GM21447 (cell line): ENCODE measurements around the gene KCP.

ENCODE experiments used
- ATAC-seq: cut with Tn5 transposase; IDR thresholded peaks from one replicate; pipeline ENCODE4 v1.9.1; 2021; ENCODE audit not compliant: unreplicated experiment

Gene KCP

DNA sequence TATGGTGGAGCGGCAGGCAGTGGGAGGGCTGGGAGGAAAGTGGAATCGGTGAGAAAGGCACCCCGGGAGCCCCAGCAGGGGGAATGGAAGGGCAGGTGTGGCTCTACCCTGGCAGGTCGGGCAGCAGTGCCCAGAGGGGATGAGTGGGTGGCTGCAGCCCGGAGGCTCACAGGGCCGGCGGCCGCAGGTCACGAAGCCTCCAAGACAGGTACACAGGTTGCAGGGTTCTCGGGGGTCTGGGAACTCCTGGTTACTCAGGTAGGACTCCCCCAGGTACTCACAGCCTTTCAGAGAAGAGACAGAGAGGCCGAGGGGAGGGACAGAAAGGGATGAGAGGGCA is 21.8 kb downstream of the KCP start:
- no peak for ATAC-seq

DNA sequence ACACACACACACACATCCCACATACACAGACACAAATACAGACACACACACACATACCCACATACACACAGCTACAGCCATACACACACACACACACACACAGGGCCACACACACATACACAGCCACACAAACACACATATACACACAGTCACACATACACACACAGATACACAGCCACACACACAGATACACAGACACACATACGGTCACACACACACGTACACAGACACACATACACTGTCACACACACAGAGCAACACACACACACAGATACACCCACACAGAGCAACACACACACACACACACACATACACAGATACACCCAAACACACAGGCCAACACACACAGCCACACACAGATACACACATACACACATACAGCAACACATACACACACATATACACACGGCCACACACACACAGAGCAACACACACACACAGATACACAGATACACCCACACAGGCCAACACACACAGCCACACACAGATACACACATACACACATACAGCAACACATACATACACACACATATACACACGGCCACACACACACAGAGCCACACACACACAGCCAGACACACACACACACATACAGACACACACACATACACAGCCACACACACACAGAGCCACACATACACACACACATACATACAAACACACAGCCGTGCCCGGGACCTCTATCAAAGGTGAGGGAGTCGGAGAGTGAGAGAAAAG is 22.3 kb downstream of the KCP start:
- ATAC-seq, result no peak

DNA sequence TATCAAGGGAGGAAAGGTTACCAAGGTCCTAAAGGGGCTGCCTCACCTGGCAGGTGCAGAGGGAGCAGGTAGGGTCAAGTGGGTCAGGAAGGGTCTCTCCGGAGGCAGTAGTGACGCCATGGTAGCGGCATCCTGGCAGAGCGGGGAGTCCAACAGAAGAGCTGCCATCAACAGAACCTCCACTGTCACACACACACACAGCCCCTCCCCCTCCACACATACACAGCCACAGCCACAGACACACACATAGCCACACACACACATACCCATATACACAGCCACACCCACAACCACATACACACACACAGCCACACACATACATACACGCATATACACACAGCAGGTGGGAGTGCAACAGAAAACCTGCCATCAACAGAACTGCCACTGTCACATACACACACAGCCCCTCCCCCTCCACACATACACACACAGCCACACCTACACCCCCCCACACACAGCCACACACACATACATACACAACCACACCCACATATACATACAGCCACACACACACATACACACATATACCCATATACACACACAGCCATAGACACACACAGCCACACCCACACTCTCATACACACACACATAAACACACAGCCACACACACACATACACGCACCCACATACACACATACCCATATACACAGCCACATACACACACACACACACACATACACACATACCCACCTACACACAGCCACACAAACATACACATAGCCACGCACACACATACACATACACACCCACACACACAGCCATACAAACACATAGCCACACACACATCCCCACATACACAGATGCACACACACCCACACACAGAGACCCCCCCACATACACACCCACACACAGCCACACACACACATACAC is 23.1 kb downstream of the KCP start:
- ATAC-seq, result no peak

DNA sequence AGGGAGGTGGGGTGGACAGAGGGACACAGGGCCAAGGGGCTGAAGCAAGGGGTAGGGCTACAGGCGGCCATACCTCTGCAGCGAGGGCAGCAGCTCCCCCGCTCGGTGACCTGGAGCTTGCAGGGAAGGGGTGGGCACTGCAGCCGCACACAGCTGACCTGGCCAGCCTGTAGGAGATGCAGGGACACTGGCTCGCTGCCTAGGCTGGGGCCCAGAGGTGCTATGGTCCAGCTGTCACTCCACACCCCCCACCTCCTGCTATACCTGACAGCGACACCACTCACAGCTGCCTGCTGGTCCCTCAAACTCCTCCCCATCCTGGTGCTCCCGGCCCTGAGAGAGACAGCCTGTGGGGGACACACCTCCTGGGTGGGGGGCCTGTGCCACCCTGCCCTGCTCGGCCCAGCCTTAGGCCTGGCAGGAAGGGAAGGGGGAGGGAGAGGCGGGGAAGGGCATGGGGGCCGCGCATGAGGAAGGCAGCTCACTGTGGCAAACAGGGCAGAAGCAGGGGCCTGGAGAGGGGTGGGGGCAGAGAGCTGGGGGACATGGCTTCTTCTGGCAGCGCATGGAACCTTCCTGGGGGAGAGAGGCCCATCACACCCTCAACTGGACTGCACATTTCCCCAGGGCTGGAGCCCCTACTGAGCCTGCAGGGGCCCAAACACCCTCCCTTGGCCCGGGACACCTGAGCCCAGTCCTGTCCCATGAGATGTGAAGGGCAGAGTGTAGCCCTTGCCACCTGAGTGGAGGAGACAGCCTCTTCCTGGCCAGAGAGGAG is 23.9 kb downstream of the KCP start:
- ATAC-seq, result no peak

DNA sequence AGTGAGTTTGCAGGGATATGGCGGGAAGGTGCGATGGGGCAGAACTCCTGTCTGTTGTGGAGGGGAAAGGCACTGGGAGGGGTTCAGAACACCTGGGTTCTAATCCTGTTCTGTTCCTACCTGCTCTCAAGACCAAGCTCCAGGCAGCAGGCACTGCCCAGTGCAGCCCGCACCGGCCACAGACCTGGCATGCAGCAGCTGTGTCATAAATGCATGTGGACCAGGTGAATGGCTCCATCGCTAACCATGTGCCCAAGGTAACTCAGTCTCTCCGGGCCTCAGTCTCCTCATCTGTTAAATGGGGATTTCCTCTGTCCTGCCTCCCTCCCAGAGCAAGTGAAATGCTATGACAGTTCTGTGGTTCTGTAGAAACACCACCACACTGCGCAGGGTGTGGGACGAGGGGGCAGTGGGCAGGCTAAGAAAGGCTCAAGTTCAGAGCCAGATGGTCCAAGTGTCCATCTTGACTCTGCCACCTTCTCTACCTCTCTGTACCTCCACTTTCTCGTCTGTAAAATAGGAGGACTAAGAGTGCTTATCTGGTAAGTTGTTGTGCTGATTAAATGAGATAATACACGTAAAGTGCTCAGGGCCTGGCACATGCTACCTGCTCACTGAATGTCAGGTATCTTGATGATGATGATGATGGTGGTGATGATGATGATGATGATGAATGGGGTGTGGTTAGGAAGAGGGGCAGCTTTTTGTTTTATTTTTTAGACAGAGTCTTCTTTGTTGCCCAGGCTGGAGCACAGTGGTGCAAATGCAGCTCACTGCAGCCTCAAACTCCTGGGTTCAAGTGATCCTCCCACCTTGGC is 24.9 kb downstream of the KCP start:
- ATAC-seq, result no peak

DNA sequence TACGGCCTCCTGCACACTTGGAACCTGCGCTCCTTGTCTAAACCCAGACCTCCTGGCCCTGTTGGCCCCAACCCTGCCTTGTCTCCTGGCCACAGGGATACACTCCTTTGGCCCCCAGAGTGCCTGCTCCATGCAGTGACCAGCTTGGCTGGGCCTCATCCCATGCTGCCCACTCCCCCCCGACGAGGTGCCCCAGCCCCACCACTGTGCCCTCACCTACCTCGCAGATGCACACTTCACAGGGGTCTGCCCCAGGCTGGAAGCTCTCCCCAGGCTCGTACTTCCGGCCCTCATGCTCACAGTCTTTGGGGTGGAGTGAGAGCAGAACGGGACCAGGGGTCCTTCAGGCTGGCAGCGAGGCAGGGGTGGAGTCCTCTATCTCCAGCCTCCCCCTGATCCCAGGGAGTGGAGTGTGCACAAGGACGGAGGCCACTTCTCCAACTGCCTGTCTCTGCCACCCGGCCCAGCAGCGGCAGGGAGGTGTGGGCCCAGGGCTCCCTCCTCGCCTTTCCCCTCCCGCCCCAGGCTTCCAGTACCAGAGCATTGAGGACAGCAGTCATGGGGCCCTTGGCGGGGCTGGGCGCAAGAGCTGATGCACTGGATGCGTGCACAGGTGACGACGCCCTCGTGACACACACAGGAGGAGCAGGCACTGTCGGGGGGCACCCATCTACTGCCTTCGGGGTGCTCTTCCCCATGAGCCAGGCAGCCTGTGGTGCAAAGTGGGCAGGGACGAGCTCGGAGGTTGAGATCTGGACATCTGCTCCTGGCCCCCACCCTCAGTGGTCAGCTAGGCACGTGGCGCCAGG is 25.7 kb downstream of the KCP start:
- ATAC-seq, result no peak

DNA sequence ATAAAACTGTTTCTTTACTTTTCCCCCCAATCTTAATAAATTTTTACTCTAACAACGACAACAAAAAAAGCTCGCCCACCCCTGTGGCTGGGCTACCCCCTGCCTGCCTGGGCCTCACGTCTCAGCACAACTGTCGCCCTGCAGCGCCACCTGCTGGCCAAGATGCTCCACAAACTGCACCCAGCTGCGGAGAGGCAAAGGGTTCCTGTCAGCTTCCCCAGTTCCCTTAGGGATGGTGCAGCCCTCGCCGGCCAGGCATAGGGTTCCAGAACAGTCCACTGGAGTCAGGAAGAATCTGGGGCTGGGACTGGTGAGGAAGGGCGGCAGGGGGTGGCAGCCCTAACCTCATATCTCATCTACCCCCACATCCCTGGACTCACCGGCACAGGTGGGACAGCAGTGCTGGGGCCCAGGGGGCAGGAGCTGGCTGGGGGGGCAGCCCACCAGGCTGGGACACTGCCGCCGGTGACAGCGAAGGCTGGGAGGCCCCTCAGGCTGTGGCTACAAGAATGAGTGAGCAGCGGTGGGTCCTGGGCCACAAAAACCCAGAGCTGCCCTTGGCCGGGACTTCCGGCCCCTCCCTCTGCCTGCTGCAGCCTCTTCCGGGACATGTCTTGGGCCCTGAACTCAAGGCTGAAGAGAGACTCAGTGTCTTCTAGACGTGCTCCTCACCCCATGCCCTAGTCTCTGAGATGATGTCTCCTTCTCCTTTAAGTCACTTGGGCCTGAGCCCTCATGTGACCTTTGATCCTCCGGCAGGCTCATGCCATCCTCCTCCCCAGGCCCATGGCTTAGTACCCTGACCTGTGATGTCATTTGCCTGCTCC is 26.7 kb downstream of the KCP start:
- peak; percentile 81 for ATAC-seq

DNA sequence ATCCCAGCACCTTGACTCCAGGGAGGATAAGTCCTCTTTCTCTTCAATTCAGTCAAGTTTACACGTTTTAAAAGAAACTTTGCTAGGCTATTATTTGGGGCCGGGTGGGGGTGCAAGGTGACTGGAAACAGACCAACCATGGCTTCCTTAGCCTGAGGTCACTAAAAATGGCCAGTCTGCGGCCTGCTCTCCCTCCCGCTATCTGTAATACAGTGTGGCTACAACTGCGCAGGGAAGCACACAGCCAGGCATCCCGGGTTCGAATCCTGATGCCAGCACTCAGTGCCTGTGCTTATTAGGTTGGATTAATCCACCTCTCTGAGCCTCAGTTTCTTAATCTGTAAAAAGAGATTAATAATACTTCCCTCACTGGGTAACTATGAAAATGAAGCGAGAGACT is 28.4 kb downstream of the KCP start:
- no peak for ATAC-seq

DNA sequence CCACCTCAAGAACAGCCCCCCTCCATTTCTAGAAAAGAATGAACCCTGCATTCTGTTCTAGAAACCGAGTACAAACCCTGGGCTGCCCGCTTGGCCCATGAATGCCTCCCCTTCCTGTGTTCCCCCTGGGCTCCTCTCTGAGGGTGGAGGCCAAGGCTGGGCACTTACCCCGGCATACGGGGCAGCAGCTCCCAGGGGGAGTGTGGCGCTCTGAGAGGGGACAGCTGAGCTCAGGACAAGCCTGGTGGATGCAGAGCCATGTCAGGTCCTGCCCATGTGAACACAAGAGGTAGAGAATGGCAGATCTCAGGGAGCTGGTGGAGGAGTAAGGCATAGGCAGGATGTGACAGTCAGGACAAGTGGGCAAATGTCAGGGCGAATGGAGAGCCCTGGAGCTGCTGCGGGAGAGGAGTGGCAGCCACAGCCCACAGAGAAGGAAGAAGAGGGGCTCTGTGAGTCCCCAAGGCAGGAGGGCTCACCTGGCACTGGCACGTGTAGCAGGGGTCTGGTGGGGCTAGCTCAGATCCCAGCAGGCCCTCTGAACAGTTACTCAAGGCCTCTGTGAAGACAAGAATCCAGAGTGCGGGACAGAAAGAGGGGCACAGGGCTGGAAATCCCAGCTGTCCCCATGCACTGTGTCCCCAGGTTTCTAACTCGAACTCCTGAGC is 28.9 kb downstream of the KCP start:
- ATAC-seq, result no peak

DNA sequence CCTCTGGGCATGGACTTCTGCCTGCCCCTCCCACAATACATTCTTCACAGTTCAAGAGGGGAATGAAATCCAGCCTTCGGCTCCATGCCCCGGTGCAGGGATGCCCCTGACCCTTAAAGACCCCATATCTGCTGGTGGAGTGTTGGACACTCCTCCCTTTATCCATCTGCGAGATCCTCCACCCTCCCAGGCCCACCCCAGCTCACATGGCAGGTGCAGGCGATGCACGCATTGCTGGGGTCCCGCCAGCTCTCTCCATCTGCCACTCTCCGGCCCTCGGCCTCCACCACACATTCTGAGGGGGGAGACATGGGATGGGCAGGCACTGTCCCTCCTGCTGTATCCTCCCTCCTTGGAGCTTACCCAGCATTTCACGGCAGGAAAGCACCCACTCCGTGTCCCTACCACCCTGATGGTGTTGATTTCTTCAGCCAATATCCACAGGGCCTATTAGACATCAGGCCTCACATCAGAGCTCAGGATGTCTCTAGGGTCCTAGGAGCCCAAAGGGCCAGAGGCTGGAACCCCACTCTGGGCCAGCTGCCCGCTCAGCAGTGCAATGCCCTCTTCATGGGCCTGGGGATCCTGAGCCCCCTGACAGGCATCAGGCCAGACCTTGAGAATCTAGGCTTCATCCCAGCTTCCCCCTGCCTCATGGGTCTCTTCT is 29.6 kb downstream of the KCP start:
- no peak for ATAC-seq

DNA sequence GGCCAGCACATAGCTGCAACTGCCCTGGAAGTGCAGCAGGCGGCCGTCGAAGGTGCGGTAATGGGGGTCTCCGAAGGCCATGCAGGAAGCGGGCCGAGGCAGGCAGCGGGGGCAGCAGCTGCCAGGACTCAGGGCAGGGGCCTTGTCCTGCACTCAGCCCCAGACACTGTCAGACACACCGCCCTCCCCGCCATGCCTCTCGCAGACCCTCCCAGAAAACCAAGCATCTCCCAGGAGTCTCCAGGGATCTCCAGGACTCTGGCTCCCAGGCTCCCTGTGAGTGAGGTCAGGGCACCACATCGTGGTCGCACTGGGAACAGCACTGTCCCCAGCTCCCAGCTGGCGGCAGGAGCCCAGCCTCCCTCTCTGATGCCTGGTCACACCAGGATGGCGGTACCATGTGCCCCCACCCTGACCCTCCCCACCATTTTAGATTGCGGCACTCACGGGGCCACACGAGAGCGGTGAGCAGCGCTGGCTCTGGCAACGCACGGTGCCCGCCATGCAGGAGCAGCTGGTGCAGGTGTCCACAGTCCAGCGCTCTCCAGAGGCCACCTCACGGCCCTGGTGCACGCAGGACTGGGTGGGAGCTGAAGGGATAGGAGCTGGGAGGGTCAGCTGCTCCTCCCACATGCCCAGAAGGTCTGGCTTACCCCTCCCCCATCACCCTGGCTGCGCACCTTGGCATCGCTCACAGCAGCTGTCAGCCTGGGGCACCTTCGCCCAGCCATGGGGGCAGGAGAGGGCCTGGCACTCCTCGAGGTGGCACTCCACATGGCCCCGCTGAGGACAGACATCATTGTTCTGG is 30.4 kb downstream of the KCP start:
- ATAC-seq, result no peak

DNA sequence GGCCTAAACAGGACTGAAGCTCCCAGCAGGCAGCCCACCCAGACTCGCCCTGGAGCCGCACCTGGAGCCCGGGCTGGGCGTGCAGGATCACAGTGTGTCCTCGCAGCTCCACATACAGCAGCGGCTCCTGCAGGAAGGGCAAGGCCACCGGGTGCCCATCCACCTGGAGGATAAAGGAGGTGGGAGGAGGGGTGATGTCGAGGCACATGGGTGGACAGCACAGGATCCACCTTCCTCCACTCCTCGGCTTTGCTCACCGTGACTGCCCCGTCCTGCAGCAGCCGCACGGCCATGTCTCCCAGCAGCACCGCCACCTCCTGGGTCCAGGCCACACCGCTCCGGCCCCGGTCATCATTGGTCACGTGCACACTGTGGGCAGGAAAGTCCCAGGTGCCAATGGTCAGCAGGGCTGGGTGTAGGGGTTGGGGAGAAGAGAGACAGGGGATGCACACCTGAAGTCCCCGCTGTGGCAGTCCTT is 31.0 kb downstream of the KCP start:
- ATAC-seq, result no peak

DNA sequence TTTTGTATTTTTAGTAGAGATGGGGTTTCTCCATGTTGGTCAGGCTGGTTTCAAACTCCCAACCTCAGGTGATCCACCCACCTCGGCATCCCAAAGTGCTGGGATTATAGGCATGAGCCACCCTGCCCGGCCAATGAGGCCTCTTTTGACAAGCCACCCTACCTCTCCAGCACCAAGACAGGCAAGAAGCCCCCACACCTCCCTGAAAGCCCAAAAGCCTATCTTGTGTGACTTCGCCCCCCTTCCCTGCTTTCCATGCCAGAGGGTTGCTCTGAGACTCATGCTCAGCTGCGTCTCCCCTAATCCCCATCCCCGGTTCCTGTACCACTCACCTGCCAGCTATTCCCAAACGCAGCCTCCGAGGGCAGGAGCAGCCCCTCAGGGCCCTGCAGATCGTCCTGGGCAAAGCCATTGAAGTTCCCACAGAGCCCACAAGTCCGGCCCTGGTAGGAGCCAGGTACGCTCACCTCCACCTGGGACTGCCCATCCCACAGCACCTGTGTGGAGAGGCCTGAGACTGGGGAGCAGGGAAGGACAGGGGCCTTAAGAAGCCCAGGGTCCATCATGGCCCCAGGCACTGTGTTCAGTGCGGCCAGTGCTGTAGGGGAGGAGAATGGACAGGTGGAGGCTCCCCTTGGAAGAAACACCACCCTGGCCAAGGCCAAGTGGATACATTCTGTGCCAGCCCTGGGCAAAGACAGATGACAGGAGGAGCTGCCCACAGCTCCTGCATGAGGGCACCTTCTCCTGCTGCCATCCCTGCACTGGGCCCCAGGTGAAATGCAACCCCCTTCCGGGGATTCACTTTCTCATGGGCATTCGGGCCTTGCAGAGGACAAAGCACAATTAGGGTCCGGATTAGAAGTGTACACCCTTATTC is 32.0 kb downstream of the KCP start:
- ATAC-seq, result no peak

DNA sequence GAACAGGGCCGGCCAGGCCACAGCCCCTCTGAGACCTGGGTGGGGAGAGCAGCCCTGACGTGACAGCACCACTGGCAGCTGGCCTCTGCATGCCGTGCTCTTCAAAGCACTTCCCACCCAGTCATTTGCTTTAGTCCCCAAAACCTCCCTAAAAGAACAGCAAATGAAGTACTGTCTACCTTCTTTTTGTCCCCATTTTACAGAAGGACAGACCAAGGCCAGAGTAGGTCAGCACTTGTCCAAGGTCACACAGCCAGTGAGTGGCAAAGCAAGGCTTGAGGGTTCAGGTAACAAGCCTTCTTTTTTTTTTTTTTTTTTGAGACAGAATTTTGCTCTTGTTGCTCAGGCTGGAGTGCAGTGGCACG is 32.8 kb downstream of the KCP start:
- no peak for ATAC-seq

DNA sequence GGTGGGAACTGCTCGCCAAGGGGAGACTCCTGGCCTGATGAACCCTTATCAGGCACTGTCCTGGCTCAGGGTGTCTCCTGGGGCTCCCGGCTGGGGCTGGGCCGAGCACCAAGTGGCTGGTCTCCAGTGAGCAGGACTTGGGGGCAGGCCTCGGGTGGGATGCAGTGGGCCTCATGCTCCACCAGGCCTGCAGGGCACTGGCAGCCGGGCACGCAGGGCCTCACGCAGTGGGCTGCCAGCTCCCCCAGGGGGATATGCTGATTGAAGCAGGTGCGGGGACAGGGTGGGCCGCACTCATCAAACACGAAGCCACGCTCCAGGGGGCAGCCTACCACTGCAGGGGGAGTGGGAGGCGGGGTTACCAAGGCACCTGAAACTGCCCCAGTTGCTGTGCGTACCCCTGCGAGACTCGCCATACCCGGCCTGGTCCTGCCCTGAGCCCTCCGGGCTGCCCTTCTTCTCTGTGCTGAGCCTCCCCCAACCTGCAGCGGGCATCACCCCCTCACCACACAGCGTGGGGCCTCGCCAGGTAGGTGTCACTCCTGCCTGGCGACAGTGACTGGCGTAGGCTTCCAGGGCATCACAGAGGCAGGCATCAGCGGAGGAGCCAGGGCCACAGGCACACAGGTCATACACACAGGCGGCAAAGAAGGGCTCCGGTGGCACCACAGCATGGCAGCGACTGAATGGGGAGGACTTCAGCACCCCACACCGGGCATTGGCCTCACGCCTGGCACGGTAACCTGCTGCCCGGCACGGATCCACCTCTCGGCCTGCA is 33.3 kb downstream of the KCP start:
- ATAC-seq, result no peak

DNA sequence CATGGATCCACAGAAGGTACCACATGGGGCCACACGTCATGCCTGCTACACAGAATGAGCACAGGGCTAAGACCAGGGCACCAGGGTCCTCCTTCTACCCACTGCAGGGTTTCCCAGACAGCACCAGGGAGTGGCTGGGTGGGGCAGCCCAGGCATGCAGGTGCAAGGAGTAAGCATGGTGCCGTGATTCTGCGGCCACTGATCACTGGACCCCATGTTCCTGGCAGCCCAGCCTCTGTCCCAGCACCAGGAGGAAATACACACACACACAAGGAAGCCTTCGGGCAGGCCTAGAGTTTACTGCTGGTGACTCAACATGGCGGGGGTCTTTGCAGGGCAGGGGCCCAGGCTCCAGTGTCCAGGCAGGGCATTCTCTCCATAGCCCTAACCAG is 33.9 kb downstream of the KCP start:
- ATAC-seq, result no peak
